ENCODE data around the gene DCDC2B. TPM values are rescaled to one million over a fixed set of nuclear protein-coding genes. Genes with fewer than 3 reads are reported as not detected.
A peak's percentile ranks its signal among the peaks of the same experiment; 100 is the strongest.
"Not testable (repeated sequence)": the region's sequence is repeated elsewhere in the genome, so short reads cannot be mapped to it uniquely, and the experiment has no call there.

The DCDC2B gene
- polyA plus RNA-seq (2013, experiment 1 of 2): not detected
- not detected for polyA plus RNA-seq (2013, experiment 2 of 2)

- H3K27ac ChIP-seq (ENCODE audit: low read depth, low read length, severe bottlenecking): no peak within 1 kb of the TSS
- 90 to 98% methylated on average over 4 to 5 of the region's 5 CpGs for WGBS, 2 experiments (ENCODE audit: insufficient coverage in 2 of 2)
Measured at GRCh38 chr1:32208891-32209328, at the start of gene DCDC2B. DCDC2B (plus strand) TSS chr1:32209089; CDS start chr1:32209094, 5 bp downstream.

GRCh38 chr1:32159189-32159588 is 49.7 kb upstream of the DCDC2B start:
- Histone ChIP-seq H3K36me3 (ENCODE audit: control insufficient read depth, insufficient read depth, low read length) (peaks cover 88% of the 10 kb centered on the region), H3K9me3 (ENCODE audit: control insufficient read depth, low read length) (no peaks in the 10 kb centered on the region), H3K4me1 (ENCODE audit: control insufficient read depth, insufficient read depth, low read length, poor library complexity, severe bottlenecking) (no peaks in the 10 kb centered on the region), H3K27ac (ENCODE audit: low read depth, low read length, severe bottlenecking) (no peak overlapping the region), H3K4me3 (ENCODE audit: extremely low read depth, insufficient read depth, low read length, poor library complexity, severe bottlenecking) (no peak overlapping the region)
- 90 to 100% methylated on average over 1 of the region's 3 CpGs for WGBS, 2 experiments (ENCODE audit: insufficient coverage in 2 of 2)

More at GRCh38 chr1:32208891-32209328, at the start of gene DCDC2B:
- Histone ChIP-seq H3K4me3 (ENCODE audit: extremely low read depth, insufficient read depth, low read length, poor library complexity, severe bottlenecking) (no peak within 1 kb of the TSS), H3K9me3 (ENCODE audit: control insufficient read depth, low read length) (no peaks in the 10 kb centered on the region), H3K4me1 (ENCODE audit: control insufficient read depth, insufficient read depth, low read length, poor library complexity, severe bottlenecking) (no peaks in the 10 kb centered on the region), H3K36me3 (ENCODE audit: control insufficient read depth, insufficient read depth, low read length) (peaks cover 17% of the 10 kb centered on the region)

DNA sequence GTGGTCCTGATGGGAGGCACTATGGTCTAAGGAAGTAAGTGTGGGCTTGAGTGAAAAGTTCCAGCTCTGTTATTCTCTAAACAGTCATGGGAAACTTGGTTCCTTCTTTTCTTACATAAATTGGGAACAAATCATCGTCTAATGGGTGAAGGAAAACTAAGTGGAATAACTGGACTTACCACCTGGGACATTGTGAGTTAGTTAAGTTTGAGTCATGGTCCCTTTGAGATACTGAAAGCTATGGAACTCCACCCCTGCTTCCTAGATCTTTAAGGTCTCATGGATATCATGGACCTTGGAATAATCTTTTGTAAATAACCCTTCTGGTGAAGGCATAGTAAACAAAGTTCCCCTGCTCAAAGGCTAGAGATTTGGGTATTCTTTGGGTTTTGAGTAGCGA is 45.5 kb upstream of the DCDC2B start:
- peaks cover 90% of the 10 kb centered on the region for H3K36me3 ChIP-seq (ENCODE audit: control insufficient read depth, insufficient read depth, low read length)
- WGBS, 2 experiments (ENCODE audit: insufficient coverage in 2 of 2): 100% methylated on average over 1 of the region's 2 CpGs; no CpG with 5 or more reads in 1 of the 2 experiments
- no peaks in the 10 kb centered on the region for H3K9me3 ChIP-seq (ENCODE audit: control insufficient read depth, low read length)
- H3K4me1 ChIP-seq (ENCODE audit: control insufficient read depth, insufficient read depth, low read length, poor library complexity, severe bottlenecking): no peaks in the 10 kb centered on the region
- no peak overlapping the region for H3K27ac ChIP-seq (ENCODE audit: low read depth, low read length, severe bottlenecking)
- H3K4me3 ChIP-seq (ENCODE audit: extremely low read depth, insufficient read depth, low read length, poor library complexity, severe bottlenecking): no peak overlapping the region

- not testable (repeated sequence) for H3K9me3 ChIP-seq (ENCODE audit: control insufficient read depth, low read length); H3K4me3 ChIP-seq (ENCODE audit: extremely low read depth, insufficient read depth, low read length, poor library complexity, severe bottlenecking)
- peaks cover 86% of the 10 kb centered on the region for H3K36me3 ChIP-seq (ENCODE audit: control insufficient read depth, insufficient read depth, low read length)
Measured at GRCh38 chr1:32165633-32166032, 43.3 kb upstream of the DCDC2B start.

GRCh38 chr1:32170991-32171390 is 37.9 kb upstream of the DCDC2B start:
- Histone ChIP-seq H3K27ac (ENCODE audit: low read depth, low read length, severe bottlenecking) (no peak overlapping the region), H3K4me3 (ENCODE audit: extremely low read depth, insufficient read depth, low read length, poor library complexity, severe bottlenecking) (no peak overlapping the region), H3K9me3 (ENCODE audit: control insufficient read depth, low read length) (no peaks in the 10 kb centered on the region), H3K36me3 (ENCODE audit: control insufficient read depth, insufficient read depth, low read length) (peaks cover 83% of the 10 kb centered on the region), H3K4me1 (ENCODE audit: control insufficient read depth, insufficient read depth, low read length, poor library complexity, severe bottlenecking) (peaks cover 9% of the 10 kb centered on the region)
- no CpG with 5 or more reads among the region's 4 CpGs for WGBS, 2 experiments (ENCODE audit: insufficient coverage in 2 of 2)

More at GRCh38 chr1:32165633-32166032, 43.3 kb upstream of the DCDC2B start:
- not testable (repeated sequence) for H3K4me1 ChIP-seq (ENCODE audit: control insufficient read depth, insufficient read depth, low read length, poor library complexity, severe bottlenecking); H3K27ac ChIP-seq (ENCODE audit: low read depth, low read length, severe bottlenecking)
- WGBS, 2 experiments (ENCODE audit: insufficient coverage in 2 of 2): 96 to 98% methylated on average over 6 to 8 of the region's 10 CpGs

DNA sequence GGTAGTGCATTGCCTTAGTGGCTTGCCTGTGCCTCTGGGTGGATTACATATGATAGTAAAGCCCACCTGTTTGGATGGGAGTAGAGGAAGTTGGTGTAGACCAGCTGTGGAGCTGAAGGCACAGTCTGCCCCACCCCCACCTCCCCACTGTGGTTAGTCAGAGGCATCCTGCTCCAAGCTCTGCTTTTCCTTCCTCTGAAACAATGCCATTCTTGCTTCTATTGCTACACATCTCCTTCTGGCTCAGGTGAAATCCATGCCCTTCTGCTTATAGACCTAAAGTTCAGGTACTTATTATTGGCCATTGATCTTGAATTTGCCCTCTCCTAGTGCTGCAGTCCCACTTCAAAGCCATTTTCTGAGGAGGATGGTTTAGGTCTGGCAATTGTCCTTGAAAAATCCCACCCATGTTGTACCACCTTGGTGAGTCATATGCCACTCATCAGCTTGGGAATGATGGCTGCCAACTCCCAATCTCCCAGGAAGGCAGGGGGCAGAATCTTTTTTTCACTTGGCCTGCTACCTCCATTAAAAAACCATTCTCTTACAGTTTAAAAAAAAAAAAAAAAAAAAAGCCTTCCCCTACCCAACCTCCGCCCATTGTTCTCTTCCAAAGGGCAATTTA is 36.2 kb upstream of the DCDC2B start:
- Histone ChIP-seq H3K27ac (ENCODE audit: low read depth, low read length, severe bottlenecking) (no peak overlapping the region), H3K4me3 (ENCODE audit: extremely low read depth, insufficient read depth, low read length, poor library complexity, severe bottlenecking) (no peak overlapping the region), H3K36me3 (ENCODE audit: control insufficient read depth, insufficient read depth, low read length) (peaks cover 71% of the 10 kb centered on the region), H3K9me3 (ENCODE audit: control insufficient read depth, low read length) (no peaks in the 10 kb centered on the region), H3K4me1 (ENCODE audit: control insufficient read depth, insufficient read depth, low read length, poor library complexity, severe bottlenecking) (peaks cover 9% of the 10 kb centered on the region)
- WGBS, 2 experiments (ENCODE audit: insufficient coverage in 2 of 2): no CpG with 5 or more reads among the region's 1 CpG

DNA sequence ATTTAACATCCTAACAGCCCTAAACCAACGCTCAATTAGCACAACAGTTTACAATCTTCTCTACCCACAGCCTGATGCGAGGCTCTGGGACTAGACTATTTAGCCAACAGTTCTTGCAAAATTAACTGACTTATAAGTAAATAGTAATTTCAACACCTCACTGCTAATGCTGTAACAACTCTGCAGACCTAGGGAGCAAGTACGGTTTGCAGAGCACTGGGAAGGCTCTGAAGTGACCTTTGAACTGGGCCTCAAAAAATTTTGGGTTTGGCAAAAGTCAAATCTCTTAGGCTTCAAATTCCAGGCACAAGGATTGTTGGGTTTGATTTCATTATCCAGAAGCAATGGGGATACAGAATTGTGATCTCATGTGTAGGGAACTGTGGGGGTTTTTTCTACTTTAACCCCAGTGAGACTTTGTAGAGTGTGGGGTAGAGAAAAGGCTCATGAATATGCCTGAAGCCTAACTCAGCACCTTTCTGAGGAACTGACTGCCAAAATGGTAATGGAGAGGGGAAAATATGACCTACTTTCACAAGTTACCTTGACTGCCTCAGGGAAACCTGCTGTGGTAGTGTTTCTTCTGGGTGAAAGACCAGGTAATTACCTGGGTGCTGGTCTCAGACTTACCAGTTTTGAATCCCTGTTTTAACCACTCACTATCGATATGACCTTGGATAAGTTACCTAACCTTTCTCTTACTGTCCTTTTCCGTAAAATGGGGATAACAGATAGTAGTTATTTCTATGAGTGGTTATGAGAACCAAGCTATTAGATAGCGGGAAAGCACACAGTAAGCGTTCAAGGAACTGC is 30.3 kb upstream of the DCDC2B start:
- WGBS, 2 experiments (ENCODE audit: insufficient coverage in 2 of 2): 91 to 97% methylated on average over 3 to 6 of the region's 7 CpGs
- no peak overlapping the region for H3K4me3 ChIP-seq (ENCODE audit: extremely low read depth, insufficient read depth, low read length, poor library complexity, severe bottlenecking)

GRCh38 chr1:32179193-32179442 is 29.8 kb upstream of the DCDC2B start:
- Histone ChIP-seq H3K4me1 (ENCODE audit: control insufficient read depth, insufficient read depth, low read length, poor library complexity, severe bottlenecking) (peaks cover 12% of the 10 kb centered on the region), H3K27ac (ENCODE audit: low read depth, low read length, severe bottlenecking) (peak overlapping the region; percentile 95), H3K4me3 (ENCODE audit: extremely low read depth, insufficient read depth, low read length, poor library complexity, severe bottlenecking) (peak overlapping the region; percentile 71), H3K36me3 (ENCODE audit: control insufficient read depth, insufficient read depth, low read length) (peaks cover 44% of the 10 kb centered on the region), H3K9me3 (ENCODE audit: control insufficient read depth, low read length) (no peaks in the 10 kb centered on the region)
- WGBS, 2 experiments (ENCODE audit: insufficient coverage in 2 of 2): 31 to 45% methylated on average over 6 to 7 of the region's 7 CpGs

More for the DNA sequence above, 30.3 kb upstream of the DCDC2B start:
- Histone ChIP-seq H3K36me3 (ENCODE audit: control insufficient read depth, insufficient read depth, low read length) (peaks cover 44% of the 10 kb centered on the region), H3K27ac (ENCODE audit: low read depth, low read length, severe bottlenecking) (peak overlapping the region; percentile 95), H3K9me3 (ENCODE audit: control insufficient read depth, low read length) (no peaks in the 10 kb centered on the region), H3K4me1 (ENCODE audit: control insufficient read depth, insufficient read depth, low read length, poor library complexity, severe bottlenecking) (peaks cover 12% of the 10 kb centered on the region)

DNA sequence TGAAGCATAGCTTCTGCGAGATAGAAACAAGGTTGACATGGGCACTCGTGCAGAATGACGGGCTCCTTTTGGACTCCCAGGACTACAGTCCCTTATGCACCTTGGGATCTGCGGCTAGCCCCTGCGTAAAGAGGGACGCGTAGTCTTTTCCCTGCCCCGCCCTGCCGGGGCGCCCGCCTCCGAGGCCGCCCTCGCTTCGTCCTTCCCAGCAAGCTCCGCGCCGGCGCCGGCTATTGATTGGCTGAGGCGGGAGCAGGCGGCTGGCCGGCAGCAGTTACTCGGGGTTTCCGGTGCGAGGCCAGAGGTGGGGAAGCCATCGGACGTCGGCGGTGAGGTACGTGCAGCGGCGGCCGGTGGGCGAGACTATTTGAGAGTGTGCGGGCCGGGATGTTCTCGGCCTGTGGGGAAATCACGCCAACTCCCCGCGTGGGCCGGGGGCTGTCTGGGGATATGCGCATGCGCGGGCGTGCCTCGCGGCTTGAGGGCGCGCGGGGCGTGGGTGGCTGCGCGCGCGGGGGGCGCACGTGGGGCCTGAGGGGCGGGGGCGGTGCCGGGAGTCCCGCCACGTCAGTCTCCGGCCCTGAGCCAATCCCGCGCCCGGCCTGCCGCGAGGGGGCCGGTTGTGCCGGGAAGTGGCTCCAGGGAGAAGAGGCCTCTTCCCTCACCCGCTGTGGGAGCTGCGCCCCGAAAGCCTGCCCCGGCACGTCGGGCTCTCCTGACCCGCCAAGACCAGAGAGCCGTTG is 29.3 kb upstream of the DCDC2B start, which contains the start of gene TXLNA:
TSS of gene TXLNA (plus strand) at position 233 of the 743 bp plus-strand sequence. CDS start 671 bp downstream, outside the sequence.
- Histone ChIP-seq H3K4me3 (ENCODE audit: extremely low read depth, insufficient read depth, low read length, poor library complexity, severe bottlenecking) (peak within 1 kb of the TSS; percentile 71), H3K4me1 (ENCODE audit: control insufficient read depth, insufficient read depth, low read length, poor library complexity, severe bottlenecking) (peaks cover 12% of the 10 kb centered on the region), H3K27ac (ENCODE audit: low read depth, low read length, severe bottlenecking) (peak within 1 kb of the TSS; percentile 95), H3K9me3 (ENCODE audit: control insufficient read depth, low read length) (no peaks in the 10 kb centered on the region), H3K36me3 (ENCODE audit: control insufficient read depth, insufficient read depth, low read length) (peaks cover 44% of the 10 kb centered on the region)
- 0 to 1% methylated on average over 51 to 64 of the region's 79 CpGs for WGBS, 2 experiments (ENCODE audit: insufficient coverage in 2 of 2)

- H3K36me3 ChIP-seq (ENCODE audit: control insufficient read depth, insufficient read depth, low read length): peaks cover 52% of the 10 kb centered on the region
- H3K9me3 ChIP-seq (ENCODE audit: control insufficient read depth, low read length): no peaks in the 10 kb centered on the region
- H3K4me3 ChIP-seq (ENCODE audit: extremely low read depth, insufficient read depth, low read length, poor library complexity, severe bottlenecking): peak overlapping the region; percentile 71
- peak overlapping the region; percentile 95 for H3K27ac ChIP-seq (ENCODE audit: low read depth, low read length, severe bottlenecking)
- H3K4me1 ChIP-seq (ENCODE audit: control insufficient read depth, insufficient read depth, low read length, poor library complexity, severe bottlenecking): peaks cover 12% of the 10 kb centered on the region
- 8 to 13% methylated on average over 24 to 28 of the region's 36 CpGs for WGBS, 2 experiments (ENCODE audit: insufficient coverage in 2 of 2)
Measured at GRCh38 chr1:32180186-32181060, 28.5 kb upstream of the DCDC2B start.

All from mesodermal cell (in vitro differentiated cells).